ENCODE results near the gene DZIP1L.

- no peak for TF ChIP-seq CTCF (IDR thresholded peaks at IDR 0.05)
- no peak for TF ChIP-seq POLR2AphosphoS5 (IDR thresholded peaks at IDR 0.05)
- no peak for TF ChIP-seq POLR2A (IDR thresholded peaks at IDR 0.05)
- TF ChIP-seq EP300 (IDR thresholded peaks at IDR 0.05): no peak
These were observed 95.9 kb downstream of the DZIP1L start for GRCh38 chr3:138019281-138020069.
